IMR-90 (cell line): ENCODE results near the gene ANKRD33B. TPM values are rescaled to one million over a fixed set of nuclear protein-coding genes. Genes with fewer than 3 reads are reported as not detected.
A peak's percentile ranks its signal among the peaks of the same experiment; 100 is the strongest.

Experiments used
- ATAC-seq: fragments of 200-7000 bp; cut with Tn5 transposase; 2 replicates; pipeline ENCODE4 v1.9.1; 2020; ENCODE audit warnings: low read depth, mild to moderate bottlenecking, moderate library complexity
- BruUV-seq: library from RNA; stranded (reverse); fragments of 400-500 nt; replicated peaks from 2 replicates; lab custom pipeline; 2021; lab: Mats Ljungman, UMichigan
- CTCF ChIA-PET: fragments of 300-600 bp; formaldehyde crosslinking; extraction: SDS; loops from one replicate; lab custom pipeline; 2021; ENCODE audit warnings: antibody characterized with exemption; lab: Yijun Ruan, JAX
- POLR2A ChIA-PET: fragments of 300-600 bp; sonication (Branson Sonifier 250); formaldehyde crosslinking; loops from one replicate; lab custom pipeline; 2022; ENCODE audit warnings: antibody characterized with exemption; ENCODE audit not compliant: unreplicated experiment; lab: Charles Lee
- DNase-seq: peaks from one replicate; pipeline ENCODE4 v3.0.0; 2013
- H2AFZ ChIP-seq: replicated peaks from 2 replicates; pipeline ENCODE3; 2013; ENCODE audit warnings: low read length, mild to moderate bottlenecking; ENCODE audit not compliant: poor library complexity
- H2AK5ac ChIP-seq: 2 replicates; pipeline ENCODE4 v1.6.1; 2013; ENCODE audit warnings: low read depth, low read length, inconsistent platforms
- H2AK9ac ChIP-seq: replicated peaks from 2 replicates; pipeline ENCODE3; 2013; ENCODE audit warnings: mild to moderate bottlenecking, low read depth, low read length, moderate library complexity; ENCODE audit not compliant: poor library complexity
- H2BK120ac ChIP-seq: 2 replicates; pipeline ENCODE4 v1.6.1; 2013; ENCODE audit warnings: low read depth, low read length, inconsistent platforms
- H2BK15ac ChIP-seq: 3 replicates; pipeline ENCODE4 v1.6.1; 2013; ENCODE audit warnings: low read depth, low read length, inconsistent platforms
- H2BK20ac ChIP-seq: 2 replicates; pipeline ENCODE4 v1.6.1; 2013; ENCODE audit warnings: low read depth, mild to moderate bottlenecking, inconsistent platforms, low read length, moderate library complexity
- H2BK5ac ChIP-seq: 2 replicates; pipeline ENCODE4 v1.6.1; 2013; ENCODE audit warnings: mild to moderate bottlenecking, low read depth, low read length, inconsistent platforms; ENCODE audit not compliant: poor library complexity, severe bottlenecking
- H3K14ac ChIP-seq: replicated peaks from 2 replicates; pipeline ENCODE4 v1.6.1; 2013; ENCODE audit warnings: low read depth, low read length, inconsistent platforms
- H3K18ac ChIP-seq: 2 replicates; pipeline ENCODE4 v1.6.1; 2013; ENCODE audit warnings: low read depth, low read length, control low read depth
- H3K23ac ChIP-seq: 2 replicates; pipeline ENCODE4 v1.6.1; 2013; ENCODE audit warnings: low read depth, low read length, inconsistent platforms
- H3K27ac ChIP-seq: 2 replicates; pipeline ENCODE4 v1.5.1; 2013; ENCODE audit warnings: mild to moderate bottlenecking, control low read depth, low read length; ENCODE audit not compliant: insufficient read depth
- H3K27me3 ChIP-seq: 2 replicates; pipeline ENCODE4 v1.6.1; 2013; ENCODE audit warnings: low read length; ENCODE audit not compliant: control insufficient read depth, insufficient read depth
- H3K36me3 ChIP-seq: 2 replicates; pipeline ENCODE4 v1.6.1; 2013; ENCODE audit warnings: low read length, mixed read lengths; ENCODE audit not compliant: control insufficient read depth, insufficient read depth
- H3K4ac ChIP-seq: 2 replicates; pipeline ENCODE4 v1.6.1; 2013; ENCODE audit warnings: low read depth, low read length, inconsistent platforms
- H3K4me1 ChIP-seq: 2 replicates; pipeline ENCODE4 v1.6.1; 2013; ENCODE audit warnings: low read length, mixed read lengths; ENCODE audit not compliant: control insufficient read depth, insufficient read depth
- H3K4me2 ChIP-seq: 2 replicates; pipeline ENCODE4 v1.6.1; 2013; ENCODE audit warnings: low read depth, mild to moderate bottlenecking, control low read depth, low read length, moderate library complexity
- H3K4me3 ChIP-seq: 2 replicates; pipeline ENCODE4 v1.5.1; 2013; ENCODE audit warnings: low read depth, mild to moderate bottlenecking, control low read depth, low read length, moderate library complexity; ENCODE audit not compliant: insufficient read depth
- H3K56ac ChIP-seq: 2 replicates; pipeline ENCODE4 v1.6.1; 2013; ENCODE audit warnings: low read length, inconsistent platforms; ENCODE audit not compliant: insufficient read depth; ENCODE audit errors: extremely low read depth
- H3K79me1 ChIP-seq, 2 experiments: 2 replicates each; pipeline ENCODE4 v1.6.1; 2013; ENCODE audit warnings: low read length in 2 of 2, inconsistent platforms in 1 of 2, low read depth in 1 of 2
- H3K9ac ChIP-seq: 2 replicates; pipeline ENCODE4 v1.6.1; 2013; ENCODE audit warnings: low read depth, low read length, control low read depth
- H3K9me1 ChIP-seq: 2 replicates; pipeline ENCODE4 v1.6.1; 2013; ENCODE audit warnings: low read length, inconsistent platforms; ENCODE audit not compliant: insufficient read depth
- H3K9me3 ChIP-seq: 2 replicates; pipeline ENCODE4 v1.6.1; 2013; ENCODE audit warnings: low read length; ENCODE audit not compliant: control insufficient read depth, insufficient read depth
- H4K20me1 ChIP-seq: 2 replicates; pipeline ENCODE4 v1.6.1; 2013; ENCODE audit warnings: low read length, inconsistent platforms; ENCODE audit not compliant: insufficient read depth
- H4K5ac ChIP-seq: 2 replicates; pipeline ENCODE4 v1.6.1; 2013; ENCODE audit warnings: mild to moderate bottlenecking, low read depth, low read length, control low read depth
- H4K8ac ChIP-seq, 2 experiments: 2 replicates each; pipeline ENCODE4 v1.6.1; 2013; ENCODE audit warnings: low read depth in 2 of 2, low read length in 2 of 2, control low read depth in 1 of 2, inconsistent platforms in 1 of 2
- H4K91ac ChIP-seq: 2 replicates; pipeline ENCODE4 v1.6.1; 2013; ENCODE audit warnings: low read depth, low read length, inconsistent platforms; ENCODE audit not compliant: insufficient read depth
- BHLHE40 ChIP-seq: fragments of 150-350 bp; IDR thresholded peaks from 2 replicates; pipeline ENCODE4 v1.6.1; 2016; ENCODE audit warnings: mild to moderate bottlenecking, low read depth, low read length
- CEBPB ChIP-seq: IDR thresholded peaks from 2 replicates; pipeline ENCODE4 v1.6.1; 2012; ENCODE audit warnings: low read depth, low read length, improper control_type of control experiment
- CHD1 ChIP-seq: IDR thresholded peaks from 2 replicates; pipeline ENCODE4 v1.6.1; 2012; ENCODE audit warnings: low read depth, low read length, improper control_type of control experiment
- MAFK ChIP-seq: IDR thresholded peaks from 2 replicates; pipeline ENCODE4 v1.6.1; 2012; ENCODE audit warnings: low read depth, low read length, improper control_type of control experiment
- MAZ ChIP-seq: IDR thresholded peaks from 2 replicates; pipeline ENCODE4 v1.6.1; 2012; ENCODE audit warnings: low read depth, mild to moderate bottlenecking, low read length, improper control_type of control experiment, moderate library complexity, borderline replicate concordance
- MXI1 ChIP-seq: IDR thresholded peaks from 2 replicates; pipeline ENCODE4 v1.6.1; 2012; ENCODE audit warnings: low read depth, mild to moderate bottlenecking, low read length, moderate library complexity, borderline replicate concordance
- NFE2L2 ChIP-seq: fragments of 150-350 bp; IDR thresholded peaks from 2 replicates; pipeline ENCODE4 v1.6.1; 2016; ENCODE audit warnings: low read depth, mild to moderate bottlenecking, low read length
- POLR2A ChIP-seq: IDR thresholded peaks from 2 replicates; pipeline ENCODE4 v1.6.1; 2012; ENCODE audit warnings: mild to moderate bottlenecking, low read depth, low read length
- RAD21 ChIP-seq: IDR thresholded peaks from 2 replicates; pipeline ENCODE4 v1.6.1; 2012; ENCODE audit warnings: low read length, improper control_type of control experiment
- RCOR1 ChIP-seq: IDR thresholded peaks from 2 replicates; pipeline ENCODE4 v1.6.1; 2012; ENCODE audit warnings: mild to moderate bottlenecking, low read length, improper control_type of control experiment; ENCODE audit not compliant: insufficient replicate concordance
- RFX5 ChIP-seq: IDR thresholded peaks from 2 replicates; pipeline ENCODE4 v1.8.0; 2012; ENCODE audit warnings: low read depth, mild to moderate bottlenecking, low read length, moderate library complexity
- SMC3 ChIP-seq: fragments of 150-350 bp; IDR thresholded peaks from 2 replicates; pipeline ENCODE4 v1.6.1; 2016; ENCODE audit warnings: low read depth, mild to moderate bottlenecking, antibody characterized with exemption, low read length, moderate library complexity
- WGBS, 2 experiments: methylation state at CpG; one replicate each; pipeline versions ENCODE4 v1.1.5 to v1.1.7; 2013; ENCODE audit warnings: missing lambda C conversion rate in 2 of 2; ENCODE audit not compliant: insufficient read length in 1 of 2; ENCODE audit errors: extremely low coverage in 2 of 2; 5-methylcytosine and 5-hydroxymethylcytosine counted together
- dilution Hi-C: fragments of 300-500 bp; cut with HindIII; formaldehyde crosslinking; loops from one replicate; pipeline ENCODE4 v1.14.3; 2018; ENCODE audit warnings: low sequenced_read_pairs; ENCODE audit not compliant: unreplicated experiment
- in situ Hi-C: fragments of 300-500 bp; cut with MboI; formaldehyde crosslinking; loops from 3 replicates; pipeline ENCODE4 v1.14.3; 2019; ENCODE audit warnings: low sequenced_read_pairs, inconsistent platforms, mixed read lengths
- intact Hi-C: fragments of 100-400 bp; cut with micrococcal nuclease; formaldehyde crosslinking; loops from 2 replicates; pipeline ENCODE4 v1.10.0; 2022
- polyA plus RNA-seq, 3 experiments: library from polyadenylated mRNA; depleted of rRNA; stranded (reverse); fragments of >200 nt; gene quantifications; 2 replicates each; pipeline ENCODE4 v1.2.3, GENCODE V29; 2012; ENCODE audit warnings: low replicate concordance in 1 of 3
- total RNA-seq: library from RNA; depleted of rRNA; stranded (reverse); fragments of >200 nt; gene quantifications from 2 replicates; pipeline ENCODE4 v1.2.3, GENCODE V29; 2012
- TF ChIP-seq, protein P1 (sequence below): fragments of 150-350 bp; IDR thresholded peaks from 2 replicates; pipeline ENCODE4 v1.6.1; 2016; ENCODE audit warnings: low read depth, mild to moderate bottlenecking, low read length, moderate library complexity, borderline replicate concordance

ANKRD33B gene
- total and polyA plus RNA-seq, 2 of the 4 experiments (the other 2 are of a cell fraction), result 2.5 to 3.3 TPM

DNA sequence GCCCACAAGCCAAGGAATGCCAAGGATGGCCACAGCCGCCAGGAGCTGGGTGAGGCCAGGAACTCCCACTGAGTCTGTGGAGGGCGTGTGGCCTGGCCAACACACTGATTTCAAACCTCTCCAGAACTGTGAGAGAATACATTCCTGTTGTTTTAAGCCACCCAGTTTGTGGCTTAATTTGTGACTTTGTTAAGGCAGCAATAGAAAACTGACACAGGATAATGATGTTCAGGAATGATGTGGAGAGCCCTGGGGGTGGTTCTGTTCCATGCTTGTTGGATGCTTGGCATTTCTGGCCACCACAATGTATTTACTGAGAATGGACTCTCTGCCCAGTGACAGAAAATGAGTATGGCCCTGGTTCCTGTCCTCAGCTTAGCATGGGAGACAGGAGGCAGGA lies 114.4 kb downstream of the ANKRD33B start:
- Histone ChIP-seq H3K4me2 (no peak overlapping the region), H3K56ac (no peak overlapping the region), H4K91ac (no peak overlapping the region), H4K20me1 (peaks cover 15% of the 10 kb centered on the region), H3K4me1 (no peaks in the 10 kb centered on the region; the same call in 1 of the 2 replicates), H2AK5ac (no peak overlapping the region), H2BK20ac (no peak overlapping the region), H2AFZ (no peak overlapping the region), H3K27me3 (no peaks in the 10 kb centered on the region), H2BK5ac (no peak overlapping the region), H2AK9ac (no peak overlapping the region), H3K27ac (no peak overlapping the region), H4K5ac (no peak overlapping the region), H3K9me3 (no peaks in the 10 kb centered on the region), H3K9me1 (peaks cover 8% of the 10 kb centered on the region; the same call in 1 of the 2 replicates), H2BK15ac (no peak overlapping the region), H3K14ac (no peak overlapping the region), H3K9ac (no peak overlapping the region), H3K4ac (no peak overlapping the region), H3K36me3 (peaks cover 50% of the 10 kb centered on the region), H3K18ac (no peak overlapping the region), H2BK120ac (no peak overlapping the region), H3K4me3 (no peak overlapping the region), H3K23ac (no peak overlapping the region), H3K79me1 (peaks cover 8 to 16% of the 10 kb centered on the region in 2 experiments), H4K8ac (no peak overlapping the region)
- no peak for TF ChIP-seq POLR2A
- TF ChIP-seq NFE2L2, result no peak
- TF ChIP-seq MXI1, result no peak
- no peak for TF ChIP-seq MAFK
- TF ChIP-seq MAZ, result no peak
- no peak for TF ChIP-seq RFX5
- TF ChIP-seq RAD21, result no peak
- TF ChIP-seq BHLHE40, result no peak
- TF ChIP-seq, protein P1, sequence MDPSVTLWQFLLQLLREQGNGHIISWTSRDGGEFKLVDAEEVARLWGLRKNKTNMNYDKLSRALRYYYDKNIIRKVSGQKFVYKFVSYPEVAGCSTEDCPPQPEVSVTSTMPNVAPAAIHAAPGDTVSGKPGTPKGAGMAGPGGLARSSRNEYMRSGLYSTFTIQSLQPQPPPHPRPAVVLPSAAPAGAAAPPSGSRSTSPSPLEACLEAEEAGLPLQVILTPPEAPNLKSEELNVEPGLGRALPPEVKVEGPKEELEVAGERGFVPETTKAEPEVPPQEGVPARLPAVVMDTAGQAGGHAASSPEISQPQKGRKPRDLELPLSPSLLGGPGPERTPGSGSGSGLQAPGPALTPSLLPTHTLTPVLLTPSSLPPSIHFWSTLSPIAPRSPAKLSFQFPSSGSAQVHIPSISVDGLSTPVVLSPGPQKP, result no peak
- TF ChIP-seq RCOR1, result no peak
- TF ChIP-seq SMC3, result no peak
- no peak for TF ChIP-seq CEBPB
- TF ChIP-seq CHD1, result no peak
- in situ Hi-C loops (no loop called here), dilution Hi-C loops (no loop called here), intact Hi-C loops (no loop called here)
- CTCF ChIA-PET, result no interaction called here
- BruUV-seq, result no TSS peak
- DNase-seq (no peak), ATAC-seq (peak; percentile 47)
- POLR2A ChIA-PET, result no interaction called here
- no CpG with 5 or more reads among the region's 2 CpGs for WGBS, 2 experiments
